WTC11 (cell line): ENCODE data around the gene CDC5L. TPM values are rescaled to one million over a fixed set of nuclear protein-coding genes. Genes with fewer than 3 reads are reported as not detected.

Source experiments
- ATAC-seq: fragments of 200-7000 bp; cut with Tn5 transposase; 2 replicates; pipeline ENCODE4 v1.10.0; 2021; ENCODE audit warnings: mild to moderate bottlenecking, moderate library complexity
- CTCF ChIA-PET: fragments of 300-600 bp; sonication (Branson Sonifier 250); formaldehyde crosslinking; loops from one replicate; lab custom pipeline; 2021; ENCODE audit warnings: antibody characterized with exemption; lab: Charles Lee
- POLR2A ChIA-PET: fragments of 350-600 bp; sonication (Branson Sonifier 250); formaldehyde crosslinking; loops from one replicate; lab custom pipeline; 2021; ENCODE audit warnings: antibody characterized with exemption; lab: Charles Lee
- DNase-seq: peaks from one replicate; pipeline ENCODE4 v3.0.0; 2021; ENCODE audit warnings: low spot score
- H3K27ac Mint-ChIP-seq: 2 replicates; pipeline ENCODE4 v1.8.0; 2021; ENCODE audit warnings: mixed read lengths
- H3K27me3 Mint-ChIP-seq: 2 replicates; pipeline ENCODE4 v1.8.0; 2021; ENCODE audit warnings: low read depth, mild to moderate bottlenecking, moderate library complexity, mixed read lengths
- H3K36me3 Mint-ChIP-seq: 2 replicates; pipeline ENCODE4 v1.8.0; 2021; ENCODE audit warnings: mixed read lengths
- H3K4me1 Mint-ChIP-seq: 2 replicates; pipeline ENCODE4 v1.8.0; 2022; ENCODE audit warnings: mixed read lengths
- H3K4me3 Mint-ChIP-seq: 2 replicates; pipeline ENCODE4 v1.8.0; 2021; ENCODE audit warnings: mild to moderate bottlenecking, moderate library complexity, mixed read lengths
- H3K9me3 Mint-ChIP-seq: 2 replicates; pipeline ENCODE4 v1.8.0; 2021; ENCODE audit warnings: mixed read lengths
- ATF1 ChIP-seq: sonication (generic); formaldehyde crosslinking; IDR thresholded peaks from 2 replicates; pipeline ENCODE4 v1.8.1; 2023; ENCODE audit warnings: mild to moderate bottlenecking, moderate library complexity, missing genetic modification reagents
- FOXK1 ChIP-seq: sonication (generic); formaldehyde crosslinking; IDR thresholded peaks from 2 replicates; pipeline ENCODE4 v1.8.0; 2022; ENCODE audit warnings: mild to moderate bottlenecking, moderate library complexity, missing genetic modification reagents
- KAT7 ChIP-seq: sonication (generic); formaldehyde crosslinking; IDR thresholded peaks from 2 replicates; pipeline ENCODE4 v1.8.1; 2023; ENCODE audit warnings: missing genetic modification reagents, mild to moderate bottlenecking, borderline replicate concordance
- MYBL2 ChIP-seq: sonication (generic); formaldehyde crosslinking; IDR thresholded peaks from 2 replicates; pipeline ENCODE4 v1.8.1; 2023; ENCODE audit warnings: mild to moderate bottlenecking, moderate library complexity, missing genetic modification reagents
- NR3C1 ChIP-seq: sonication (generic); formaldehyde crosslinking; conservative IDR thresholded peaks from 2 replicates; pipeline ENCODE4 v1.8.1; 2023; ENCODE audit warnings: low read depth, mild to moderate bottlenecking, missing genetic modification reagents
- OVOL2 ChIP-seq: fragments of 250-450 bp; sonication (Bioruptor Pico); IDR thresholded peaks from 2 replicates; pipeline ENCODE4 v1.9.0; 2021; ENCODE audit warnings: mild to moderate bottlenecking, borderline replicate concordance
- SP1 ChIP-seq: sonication (generic); formaldehyde crosslinking; conservative IDR thresholded peaks from 2 replicates; pipeline ENCODE4 v1.8.1; 2022; ENCODE audit warnings: missing genetic modification reagents
- TCF7 ChIP-seq: sonication (generic); formaldehyde crosslinking; IDR thresholded peaks from 2 replicates; pipeline ENCODE4 v1.8.0; 2022; ENCODE audit warnings: mild to moderate bottlenecking, low read depth, missing genetic modification reagents, moderate library complexity
- USF1 ChIP-seq: sonication (generic); formaldehyde crosslinking; IDR thresholded peaks from 2 replicates; pipeline ENCODE4 v1.8.0; 2022; ENCODE audit warnings: mild to moderate bottlenecking, missing genetic modification reagents
- ZBTB43 ChIP-seq: sonication (generic); formaldehyde crosslinking; IDR thresholded peaks from 2 replicates; pipeline ENCODE4 v1.8.1; 2023; ENCODE audit warnings: mild to moderate bottlenecking, missing genetic modification reagents
- ZNF121 ChIP-seq: sonication (generic); formaldehyde crosslinking; IDR thresholded peaks from 2 replicates; pipeline ENCODE4 v1.8.0; 2023; ENCODE audit warnings: missing genetic modification reagents
- ZNF138 ChIP-seq: sonication (generic); formaldehyde crosslinking; conservative IDR thresholded peaks from 2 replicates; pipeline ENCODE4 v1.8.1; 2022; ENCODE audit warnings: mild to moderate bottlenecking, moderate library complexity, missing genetic modification reagents
- ZNF232 ChIP-seq: sonication (generic); formaldehyde crosslinking; IDR thresholded peaks from 2 replicates; pipeline ENCODE4 v1.8.0; 2022; ENCODE audit warnings: mild to moderate bottlenecking, missing genetic modification reagents
- ZNF532 ChIP-seq: fragments of 250-450 bp; sonication (Bioruptor Pico); IDR thresholded peaks from 2 replicates; pipeline ENCODE4 v1.9.0; 2021; ENCODE audit warnings: mild to moderate bottlenecking, borderline replicate concordance
- total RNA-seq: library from RNA; stranded (reverse); gene quantifications from 3 replicates; pipeline ENCODE4 v1.2.3, GENCODE V29; 2021
- TF ChIP-seq, protein P1 (sequence below): sonication (generic); formaldehyde crosslinking; IDR thresholded peaks from 2 replicates; pipeline ENCODE4 v1.8.1; 2022; ENCODE audit warnings: missing genetic modification reagents, borderline replicate concordance
- TF ChIP-seq, protein P2 (sequence below): fragments of 250-450 bp; sonication (Bioruptor Pico); IDR thresholded peaks from 2 replicates; pipeline ENCODE4 v2.1.2; 2022; ENCODE audit warnings: mild to moderate bottlenecking, moderate library complexity
- TF ChIP-seq, protein P3 (sequence below): sonication (generic); formaldehyde crosslinking; IDR thresholded peaks from 2 replicates; pipeline ENCODE4 v1.8.0; 2022; ENCODE audit warnings: mild to moderate bottlenecking, missing genetic modification reagents

The CDC5L gene
- total RNA-seq, 1 experiment from 2014 or later: 23.5 TPM

DNA sequence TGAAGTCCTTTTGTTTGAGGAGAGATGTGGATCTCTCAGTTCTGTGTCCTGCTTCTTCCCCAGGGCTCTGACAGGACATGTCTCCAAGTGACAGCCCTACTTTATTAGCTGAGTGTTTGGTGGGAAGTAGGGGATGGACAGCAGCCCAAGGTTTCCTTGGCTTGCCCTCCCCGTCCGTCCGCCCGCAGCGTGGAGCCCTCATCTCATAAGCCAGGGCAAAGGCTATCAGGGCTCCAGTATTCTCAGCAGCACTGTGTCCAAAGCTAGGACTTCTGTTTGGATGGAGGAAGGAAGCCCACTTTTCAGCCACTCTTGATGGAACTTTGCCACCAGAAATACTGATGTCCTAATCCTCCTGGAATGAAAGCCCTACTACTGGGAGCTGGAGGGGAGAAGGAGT lies 13.6 kb downstream of the CDC5L start:
- Mint-ChIP-seq H3K4me3 (no peak overlapping the region), H3K36me3 (peaks cover 71% of the 10 kb centered on the region), H3K27me3 (no peaks in the 10 kb centered on the region), H3K27ac (no peak overlapping the region), H3K9me3 (peaks cover 6% of the 10 kb centered on the region), H3K4me1 (no peaks in the 10 kb centered on the region)
- DNase-seq: no peak
- CTCF ChIA-PET: no interaction called here
- TF ChIP-seq KAT7 (CRISPR knock-in tag): no peak
- no peak for TF ChIP-seq FOXK1 (CRISPR knock-in tag)
- TF ChIP-seq USF1 (CRISPR knock-in tag): no peak
- TF ChIP-seq ATF1 (CRISPR knock-in tag): no peak
- TF ChIP-seq ZNF532 (CRISPR knock-in tag): no peak
- no peak for TF ChIP-seq TCF7 (CRISPR knock-in tag)
- TF ChIP-seq, protein P1, sequence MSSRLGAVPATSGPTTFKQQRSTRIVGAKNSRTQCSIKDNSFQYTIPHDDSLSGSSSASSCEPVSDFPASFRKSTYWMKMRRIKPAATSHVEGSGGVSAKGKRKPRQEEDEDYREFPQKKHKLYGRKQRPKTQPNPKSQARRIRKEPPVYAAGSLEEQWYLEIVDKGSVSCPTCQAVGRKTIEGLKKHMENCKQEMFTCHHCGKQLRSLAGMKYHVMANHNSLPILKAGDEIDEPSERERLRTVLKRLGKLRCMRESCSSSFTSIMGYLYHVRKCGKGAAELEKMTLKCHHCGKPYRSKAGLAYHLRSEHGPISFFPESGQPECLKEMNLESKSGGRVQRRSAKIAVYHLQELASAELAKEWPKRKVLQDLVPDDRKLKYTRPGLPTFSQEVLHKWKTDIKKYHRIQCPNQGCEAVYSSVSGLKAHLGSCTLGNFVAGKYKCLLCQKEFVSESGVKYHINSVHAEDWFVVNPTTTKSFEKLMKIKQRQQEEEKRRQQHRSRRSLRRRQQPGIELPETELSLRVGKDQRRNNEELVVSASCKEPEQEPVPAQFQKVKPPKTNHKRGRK (CRISPR knock-in tag): no peak
- no peak for TF ChIP-seq ZNF138 (CRISPR knock-in tag)
- no peak for ATAC-seq
- POLR2A ChIA-PET: no interaction called here

GRCh38 chr6:44404022-44404714 lies 16.7 kb downstream of the CDC5L start:
- Mint-ChIP-seq H3K9me3 (peaks cover 6% of the 10 kb centered on the region), H3K27ac (no peak overlapping the region), H3K4me3 (no peak overlapping the region), H3K4me1 (no peaks in the 10 kb centered on the region), H3K27me3 (no peaks in the 10 kb centered on the region), H3K36me3 (peaks cover 75% of the 10 kb centered on the region)
- TF ChIP-seq ZNF138 (CRISPR knock-in tag) (no peak), ZNF121 (CRISPR knock-in tag) (0 out of 2 replicates have a peak, but pooled peaks have one; percentile 46)
- ChIA-PET CTCF (no interaction called here), POLR2A (no interaction called here)
- ATAC-seq: no peak
- DNase-seq: no peak

DNA sequence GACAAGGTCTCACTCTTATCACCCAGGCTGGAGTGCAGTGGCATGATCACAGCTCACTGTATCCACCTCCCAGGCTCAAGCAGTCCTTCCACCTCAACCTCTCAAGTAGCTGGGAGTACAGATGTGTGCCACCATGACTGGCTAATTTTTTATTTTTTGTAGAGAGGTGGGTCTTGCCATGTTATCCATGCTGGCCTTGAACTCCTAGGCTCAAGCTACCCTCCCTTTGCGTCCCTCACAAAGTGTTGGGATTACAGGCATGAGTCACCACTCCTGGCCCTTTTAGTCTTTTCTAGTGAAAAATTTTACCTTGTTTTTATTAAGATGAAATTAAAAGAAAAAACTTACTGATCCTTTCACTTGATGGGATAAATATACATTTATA lies 17.2 kb downstream of the CDC5L start:
- CTCF ChIA-PET: no interaction called here
- H3K9me3 Mint-ChIP-seq: peaks cover 6% of the 10 kb centered on the region
- no peaks in the 10 kb centered on the region for H3K4me1 Mint-ChIP-seq
- H3K27ac Mint-ChIP-seq: no peak overlapping the region
- DNase-seq: no peak
- peaks cover 77% of the 10 kb centered on the region for H3K36me3 Mint-ChIP-seq
- no peaks in the 10 kb centered on the region for H3K27me3 Mint-ChIP-seq
- ATAC-seq: no peak
- POLR2A ChIA-PET: no interaction called here
- no peak overlapping the region for H3K4me3 Mint-ChIP-seq
- TF ChIP-seq, protein P2, sequence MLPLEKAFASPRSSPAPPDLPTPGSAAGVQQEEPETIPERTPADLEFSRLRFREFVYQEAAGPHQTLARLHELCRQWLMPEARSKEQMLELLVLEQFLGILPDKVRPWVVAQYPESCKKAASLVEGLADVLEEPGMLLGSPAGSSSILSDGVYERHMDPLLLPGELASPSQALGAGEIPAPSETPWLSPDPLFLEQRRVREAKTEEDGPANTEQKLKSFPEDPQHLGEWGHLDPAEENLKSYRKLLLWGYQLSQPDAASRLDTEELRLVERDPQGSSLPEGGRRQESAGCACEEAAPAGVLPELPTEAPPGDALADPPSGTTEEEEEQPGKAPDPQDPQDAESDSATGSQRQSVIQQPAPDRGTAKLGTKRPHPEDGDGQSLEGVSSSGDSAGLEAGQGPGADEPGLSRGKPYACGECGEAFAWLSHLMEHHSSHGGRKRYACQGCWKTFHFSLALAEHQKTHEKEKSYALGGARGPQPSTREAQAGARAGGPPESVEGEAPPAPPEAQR (CRISPR knock-in tag): no peak
- TF ChIP-seq NR3C1 (CRISPR knock-in tag) (no peak), MYBL2 (CRISPR knock-in tag) (no peak), TCF7 (CRISPR knock-in tag) (no peak), ZBTB43 (CRISPR knock-in tag) (no peak), OVOL2 (CRISPR knock-in tag) (no peak), ZNF232 (CRISPR knock-in tag) (no peak), SP1 (CRISPR knock-in tag) (no peak)
- TF ChIP-seq, protein P3, sequence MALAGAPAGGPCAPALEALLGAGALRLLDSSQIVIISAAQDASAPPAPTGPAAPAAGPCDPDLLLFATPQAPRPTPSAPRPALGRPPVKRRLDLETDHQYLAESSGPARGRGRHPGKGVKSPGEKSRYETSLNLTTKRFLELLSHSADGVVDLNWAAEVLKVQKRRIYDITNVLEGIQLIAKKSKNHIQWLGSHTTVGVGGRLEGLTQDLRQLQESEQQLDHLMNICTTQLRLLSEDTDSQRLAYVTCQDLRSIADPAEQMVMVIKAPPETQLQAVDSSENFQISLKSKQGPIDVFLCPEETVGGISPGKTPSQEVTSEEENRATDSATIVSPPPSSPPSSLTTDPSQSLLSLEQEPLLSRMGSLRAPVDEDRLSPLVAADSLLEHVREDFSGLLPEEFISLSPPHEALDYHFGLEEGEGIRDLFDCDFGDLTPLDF (CRISPR knock-in tag): no peak
